Keratinocyte (primary cell): ENCODE measurements around the gene SLC7A4.

Experiments
- CTCF ChIP-seq, 3 experiments: IDR thresholded peaks in 1 of 3; conservative IDR thresholded peaks in 1 of 3; optimal IDR thresholded peaks in 1 of 3; 2 replicates in 2 of 3; 3 replicates in 1 of 3; pipeline versions ENCODE3 to v1.5.1; 2011; ENCODE audit warnings: low read length in 3 of 3, mild to moderate bottlenecking in 3 of 3, moderate library complexity in 2 of 3, control low read depth in 1 of 3, inconsistent platforms in 1 of 3; ENCODE audit not compliant: insufficient read depth in 2 of 3; ENCODE audit errors: extremely low read depth in 1 of 3
- EZH2 ChIP-seq: IDR thresholded peaks from one replicate; pipeline ENCODE4 v1.6.1; 2012; ENCODE audit warnings: inconsistent platforms, mild to moderate bottlenecking, low read length, moderate library complexity

GRCh38 chr22:21001601-21002325, 30.6 kb downstream of the SLC7A4 start, which contains the start of gene THAP7:
- TF ChIP-seq CTCF (optimal IDR thresholded peaks at IDR 0.05 in 1 of 3, IDR thresholded peaks at IDR 0.05 in 1 of 3, conservative IDR thresholded peaks at IDR 0.05 in 1 of 3; ENCODE audit: extremely low read depth in 1 of 3, insufficient read depth in 2 of 3, low read length in 3 of 3): no peak
- no peak for TF ChIP-seq EZH2
